Stimulated activated CD4-positive, alpha-beta T cell treated with anti-CD3 and anti-CD28 coated beads, Interleukin-1b, Interleukin-23, amount 100 ng/mL, for 48 hours (primary cell): ENCODE measurements around the gene SLC8B1.

Experiments used
- DNase-seq: peaks from one replicate; pipeline ENCODE4 v3.0.0-alpha.2; 2020

The SLC8B1 gene

GRCh38 chr12:113318900-113319628, 15.8 kb downstream of the SLC8B1 start:
- DNase-seq, result no peak

GRCh38 chr12:113318046-113318656, 16.8 kb downstream of the SLC8B1 start:
- DNase-seq, result no peak

GRCh38 chr12:113317122-113317521, 17.8 kb downstream of the SLC8B1 start:
- DNase-seq, result no peak

GRCh38 chr12:113316155-113316554, 18.8 kb downstream of the SLC8B1 start:
- DNase-seq, result no peak

GRCh38 chr12:113315358-113315757, 19.6 kb downstream of the SLC8B1 start:
- DNase-seq, result no peak

DNA sequence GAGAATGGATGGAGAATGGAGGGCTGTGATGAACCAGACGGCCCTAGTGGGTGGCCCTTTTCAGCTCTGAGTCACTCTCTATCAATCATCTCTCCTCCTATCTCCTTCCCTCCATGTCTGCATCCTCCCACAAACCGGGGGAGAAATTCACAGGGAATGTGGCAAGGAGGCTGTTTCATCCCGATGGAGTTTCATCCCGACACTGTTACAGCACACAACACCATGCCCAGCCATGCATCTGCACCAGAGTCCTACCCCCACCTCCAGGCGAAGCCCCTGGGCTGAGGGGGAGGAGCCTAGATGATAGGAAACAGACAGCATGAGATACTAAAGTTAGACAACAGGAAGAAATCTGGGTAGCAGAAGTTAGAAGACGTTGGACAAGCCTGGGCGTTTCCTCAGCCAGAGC, 20.8 kb downstream of the SLC8B1 start:
- DNase-seq, result no peak

DNA sequence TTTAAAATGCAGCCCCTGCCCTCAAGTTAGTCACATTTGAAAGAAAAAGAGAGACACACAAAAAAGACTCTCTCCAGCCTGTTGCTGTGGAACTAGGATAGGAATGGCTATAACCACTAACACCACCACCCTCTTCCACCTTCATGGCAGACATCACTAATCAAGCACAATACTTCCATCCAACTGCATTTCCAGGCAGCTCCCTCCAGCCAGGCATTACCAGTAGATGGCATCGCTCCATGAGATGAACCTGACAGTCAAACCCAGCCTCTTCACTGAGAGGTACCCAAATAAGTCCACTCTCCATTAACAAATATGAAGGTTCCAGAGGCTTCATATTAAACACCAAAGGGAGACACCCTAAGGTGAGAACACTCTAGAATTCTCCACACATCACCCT, 24.4 kb downstream of the SLC8B1 start:
- no peak for DNase-seq

DNA sequence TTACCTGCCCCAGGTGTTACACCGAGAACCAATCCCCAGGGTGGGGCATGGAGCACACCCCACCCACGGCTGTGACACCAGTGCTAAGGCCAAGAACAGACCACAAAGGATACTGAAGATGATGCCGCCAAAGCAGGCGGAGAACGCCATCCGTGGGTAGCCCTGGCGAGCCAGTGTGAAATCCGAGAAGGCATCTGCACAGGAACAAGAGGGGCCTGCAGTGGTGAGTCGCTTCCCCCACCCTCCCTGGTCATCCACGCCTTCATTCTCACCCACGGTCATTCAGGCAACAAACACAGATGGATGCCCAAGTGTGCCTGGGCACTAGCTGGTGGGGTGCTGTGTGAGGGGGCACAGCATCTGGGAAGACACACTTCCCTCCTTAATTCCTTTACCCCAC, 28.5 kb downstream of the SLC8B1 start:
- DNase-seq, result no peak

- no peak for DNase-seq
Observed at GRCh38 chr12:113305281-113305856, 29.5 kb downstream of the SLC8B1 start.

DNA sequence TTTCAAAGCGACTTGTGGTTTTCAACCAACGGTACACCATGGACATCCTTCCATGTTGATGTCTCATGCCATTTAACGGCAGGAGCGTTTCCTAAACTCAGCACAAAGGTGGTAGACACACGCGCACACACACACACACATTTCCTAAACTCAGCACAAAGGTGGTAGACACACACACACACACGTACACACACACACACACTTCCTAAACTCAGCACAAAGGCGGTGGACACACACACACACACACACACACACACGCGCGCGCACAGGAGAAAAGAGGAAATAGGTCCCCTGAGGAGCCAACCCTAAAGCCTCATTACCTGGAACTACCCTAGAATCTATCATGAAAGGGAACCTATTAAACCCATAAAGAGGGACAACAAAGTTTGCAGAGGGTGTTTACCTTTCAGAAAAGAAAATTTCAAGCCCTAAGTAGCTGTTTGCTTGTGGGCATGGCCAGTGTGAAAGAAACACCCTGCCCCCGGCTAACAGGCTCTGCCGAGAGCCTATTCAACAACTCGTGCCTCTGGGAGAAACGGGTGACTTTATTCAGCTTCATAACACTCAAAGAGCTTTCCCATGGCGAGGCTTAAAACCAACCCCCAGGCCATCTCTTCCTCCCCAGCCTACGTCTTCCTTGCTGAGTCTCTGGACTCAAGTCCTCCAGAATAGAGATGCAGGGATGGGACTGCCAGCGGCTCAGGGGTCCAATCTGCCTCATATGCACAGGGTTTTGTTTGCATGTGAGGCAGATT, 31.8 kb downstream of the SLC8B1 start:
- no peak for DNase-seq

GRCh38 chr12:113302466-113302865, 32.4 kb downstream of the SLC8B1 start:
- no peak for DNase-seq

- no peak for DNase-seq
Observed at GRCh38 chr12:113301811-113302210, 33.1 kb downstream of the SLC8B1 start.

DNA sequence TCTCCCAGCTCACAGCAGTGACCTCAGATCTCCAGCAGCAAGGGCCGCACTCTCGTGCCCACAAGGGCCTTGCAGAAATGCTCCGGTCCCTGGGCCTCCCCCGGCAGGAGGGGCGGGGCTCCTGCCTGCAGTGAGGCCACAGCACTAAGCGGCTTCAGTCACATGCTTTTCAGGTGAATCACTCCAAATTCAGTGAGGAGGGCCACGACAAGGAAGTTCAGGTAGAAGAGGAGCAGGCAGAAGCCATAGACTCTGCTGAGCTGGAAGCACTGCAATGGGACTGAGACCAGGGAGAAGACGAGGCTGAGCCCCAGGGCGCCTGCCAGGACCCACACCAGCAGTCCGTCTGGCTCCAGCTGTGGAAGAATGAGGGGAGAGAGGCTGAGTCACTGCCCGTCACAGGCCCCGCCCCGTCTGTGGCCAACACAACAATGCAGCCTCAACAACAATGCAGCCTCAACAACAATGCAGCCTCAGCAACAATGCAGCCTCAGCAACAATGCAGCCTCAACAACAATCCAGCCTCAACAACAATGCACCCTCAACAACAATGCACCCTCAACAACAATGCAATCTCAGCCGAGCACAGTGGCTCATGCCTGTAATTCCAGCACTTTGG, 35.2 kb downstream of the SLC8B1 start:
- no peak for DNase-seq

DNA sequence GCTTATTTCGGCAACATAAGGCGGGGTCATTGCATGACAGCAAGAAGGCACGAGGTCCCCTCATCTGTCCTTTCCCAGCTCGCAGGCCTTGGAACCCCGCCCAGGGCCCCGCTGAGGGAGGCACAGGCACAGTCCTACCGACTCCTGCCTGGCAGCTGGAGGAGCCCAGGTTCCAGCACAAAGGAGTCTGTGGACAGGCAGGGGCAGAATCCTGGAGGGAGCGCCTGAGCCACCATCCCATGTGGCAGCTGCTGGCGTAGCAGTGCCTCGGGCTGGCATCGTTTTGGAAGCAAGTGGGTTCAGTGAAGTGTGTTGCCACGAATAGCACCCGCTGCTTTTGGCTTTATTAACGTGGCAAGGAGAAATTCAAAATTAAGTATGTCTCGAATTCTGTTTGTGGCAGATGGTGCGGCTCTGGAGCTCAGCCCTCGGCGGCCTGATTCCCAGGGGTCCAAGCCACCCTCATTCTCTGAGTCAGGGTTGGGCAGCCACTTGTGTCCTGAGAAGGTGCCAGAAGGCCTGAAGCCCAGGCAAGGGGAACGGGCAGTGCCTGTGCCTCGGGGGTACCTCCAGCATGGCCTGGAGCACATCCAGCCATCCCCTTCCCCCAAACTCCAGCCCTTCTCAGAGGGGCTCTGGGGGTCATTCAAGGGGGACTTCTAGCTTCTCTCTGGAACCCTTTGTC, 35.9 kb downstream of the SLC8B1 start:
- DNase-seq, result no peak

DNA sequence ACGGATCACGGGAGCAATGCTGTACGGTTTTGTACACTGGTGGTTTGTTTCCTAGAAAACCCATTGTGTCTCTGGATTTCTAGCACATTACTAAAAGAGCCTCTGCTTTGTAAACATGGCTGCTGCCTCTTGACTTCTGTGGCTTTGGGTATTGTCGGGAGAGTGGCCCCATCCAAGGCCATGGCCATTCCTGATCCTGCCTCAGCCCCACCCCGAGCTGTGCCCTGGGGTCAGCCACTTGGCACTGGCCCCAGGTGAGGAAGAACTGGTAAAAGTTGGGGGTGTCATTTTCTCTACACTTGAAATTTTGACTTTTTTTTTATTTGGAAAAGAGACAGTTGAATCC, 36.5 kb downstream of the SLC8B1 start:
- no peak for DNase-seq

- no peak for DNase-seq
Observed at GRCh38 chr12:113297621-113298471, 37.1 kb downstream of the SLC8B1 start.

- DNase-seq, result no peak
Observed at GRCh38 chr12:113297214-113297587, 37.7 kb downstream of the SLC8B1 start.

DNA sequence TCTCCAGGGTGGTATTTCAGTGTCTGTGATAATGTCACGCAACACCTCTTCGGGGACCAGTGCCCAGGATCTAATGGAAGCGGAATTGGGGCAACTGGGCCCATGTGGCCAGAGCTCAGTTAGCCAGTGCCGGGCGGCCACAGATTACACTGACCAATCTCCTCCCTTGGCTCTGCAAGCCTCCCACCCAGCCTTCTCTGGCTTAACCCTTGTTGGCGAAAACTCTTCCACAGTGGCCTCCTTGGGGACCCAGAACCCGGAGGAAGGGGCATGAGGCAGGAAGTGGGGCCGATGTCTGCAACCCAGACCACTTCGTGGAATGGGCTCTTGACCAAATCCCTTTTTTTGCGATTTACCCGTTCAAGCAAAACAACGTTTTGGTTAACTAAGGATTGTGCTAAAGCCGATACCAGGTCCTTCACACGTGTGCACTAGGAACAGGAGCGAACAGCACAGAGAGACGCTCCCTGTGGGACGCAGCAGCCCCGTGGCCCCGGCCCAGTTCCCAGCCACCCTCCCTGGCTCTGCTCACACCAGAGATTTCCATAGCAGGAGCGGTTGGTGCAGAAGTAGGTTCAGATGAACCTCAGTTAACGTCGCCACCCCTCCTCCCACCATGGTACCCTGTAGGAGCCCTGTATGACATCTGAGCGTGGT, 38.2 kb downstream of the SLC8B1 start:
- no peak for DNase-seq

DNA sequence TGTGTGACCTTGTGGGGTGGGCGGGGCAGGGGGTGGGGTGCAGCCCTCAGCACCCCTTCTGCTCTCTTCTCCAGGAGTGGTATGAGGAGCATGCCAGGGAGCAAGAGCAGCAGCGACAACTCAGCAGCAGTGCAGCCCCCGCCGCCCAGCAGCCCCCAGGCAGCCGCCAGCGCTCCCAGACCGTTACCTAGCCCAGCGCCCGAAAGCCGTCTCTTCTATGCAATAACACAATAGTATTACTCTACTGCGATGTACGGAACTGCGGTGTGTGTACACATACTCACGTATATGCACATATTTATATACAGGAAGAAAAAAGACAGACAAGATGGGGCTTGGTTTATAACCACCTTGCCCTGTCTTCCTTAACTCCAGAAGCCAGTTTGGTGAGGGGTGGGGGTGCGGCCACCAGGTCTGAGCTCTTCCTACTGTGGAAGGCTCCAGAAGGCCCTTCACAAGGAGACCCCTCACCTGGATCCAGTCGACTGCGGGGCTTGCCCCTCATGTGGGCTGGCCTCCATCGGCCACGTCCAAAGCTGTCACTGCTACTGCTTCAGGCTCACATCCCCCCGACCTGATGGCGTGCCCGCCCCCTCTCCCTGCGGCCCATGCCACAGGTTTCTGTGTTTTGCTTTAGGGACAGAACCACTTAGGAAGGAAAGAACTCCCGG, 38.9 kb downstream of the SLC8B1 start:
- DNase-seq, result no peak

DNA sequence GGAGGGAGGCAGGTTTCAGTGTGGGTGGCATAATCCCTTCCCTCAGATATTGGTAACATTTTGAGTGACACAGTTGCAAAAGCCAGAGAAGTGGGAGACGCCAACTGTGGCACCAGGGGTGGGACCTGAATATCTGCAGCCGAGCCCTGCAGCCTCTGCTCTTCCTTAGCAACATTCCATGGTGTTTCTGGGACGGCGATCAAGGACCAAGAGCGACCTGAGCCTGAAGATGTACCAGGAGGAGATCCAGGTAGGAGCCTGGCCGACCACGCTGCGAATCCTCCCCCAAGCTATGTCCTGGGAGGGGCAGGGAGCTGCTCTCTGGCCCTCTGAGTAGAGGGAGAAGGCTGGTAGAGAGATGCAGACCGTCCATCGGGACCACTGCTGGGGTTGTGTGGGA, 41.8 kb downstream of the SLC8B1 start:
- no peak for DNase-seq

GRCh38 chr12:113292547-113292946, 42.4 kb downstream of the SLC8B1 start:
- no peak for DNase-seq
